ENCODE results near the gene INPP5D.

DNA sequence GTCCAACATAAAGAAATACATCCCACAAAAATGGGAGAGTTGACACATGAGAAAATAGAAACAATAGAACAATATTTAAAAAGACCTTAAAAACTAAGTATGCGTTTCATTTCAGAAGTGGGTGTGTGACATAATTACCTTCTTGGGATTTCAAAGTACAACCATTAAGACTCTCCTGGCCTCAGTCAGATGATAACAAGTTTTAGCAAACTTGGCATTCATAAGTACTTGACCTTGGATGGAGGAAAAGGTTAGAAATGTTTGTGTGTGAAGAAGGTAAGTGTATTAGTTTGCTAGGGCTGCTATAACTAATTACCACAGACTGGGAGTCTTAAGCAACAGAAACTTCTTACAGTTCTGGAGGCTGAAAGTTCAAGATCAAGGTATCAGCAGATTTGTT lies 42.2 kb upstream of the INPP5D start:
- TF ChIP-seq, protein P1, sequence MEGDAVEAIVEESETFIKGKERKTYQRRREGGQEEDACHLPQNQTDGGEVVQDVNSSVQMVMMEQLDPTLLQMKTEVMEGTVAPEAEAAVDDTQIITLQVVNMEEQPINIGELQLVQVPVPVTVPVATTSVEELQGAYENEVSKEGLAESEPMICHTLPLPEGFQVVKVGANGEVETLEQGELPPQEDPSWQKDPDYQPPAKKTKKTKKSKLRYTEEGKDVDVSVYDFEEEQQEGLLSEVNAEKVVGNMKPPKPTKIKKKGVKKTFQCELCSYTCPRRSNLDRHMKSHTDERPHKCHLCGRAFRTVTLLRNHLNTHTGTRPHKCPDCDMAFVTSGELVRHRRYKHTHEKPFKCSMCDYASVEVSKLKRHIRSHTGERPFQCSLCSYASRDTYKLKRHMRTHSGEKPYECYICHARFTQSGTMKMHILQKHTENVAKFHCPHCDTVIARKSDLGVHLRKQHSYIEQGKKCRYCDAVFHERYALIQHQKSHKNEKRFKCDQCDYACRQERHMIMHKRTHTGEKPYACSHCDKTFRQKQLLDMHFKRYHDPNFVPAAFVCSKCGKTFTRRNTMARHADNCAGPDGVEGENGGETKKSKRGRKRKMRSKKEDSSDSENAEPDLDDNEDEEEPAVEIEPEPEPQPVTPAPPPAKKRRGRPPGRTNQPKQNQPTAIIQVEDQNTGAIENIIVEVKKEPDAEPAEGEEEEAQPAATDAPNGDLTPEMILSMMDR (IDR thresholded peaks at IDR 0.05), result no peak
- TF ChIP-seq POLR2A (IDR thresholded peaks at IDR 0.05), result no peak
